ENCODE results near the gene CHL1.

- TF ChIP-seq, protein P1, sequence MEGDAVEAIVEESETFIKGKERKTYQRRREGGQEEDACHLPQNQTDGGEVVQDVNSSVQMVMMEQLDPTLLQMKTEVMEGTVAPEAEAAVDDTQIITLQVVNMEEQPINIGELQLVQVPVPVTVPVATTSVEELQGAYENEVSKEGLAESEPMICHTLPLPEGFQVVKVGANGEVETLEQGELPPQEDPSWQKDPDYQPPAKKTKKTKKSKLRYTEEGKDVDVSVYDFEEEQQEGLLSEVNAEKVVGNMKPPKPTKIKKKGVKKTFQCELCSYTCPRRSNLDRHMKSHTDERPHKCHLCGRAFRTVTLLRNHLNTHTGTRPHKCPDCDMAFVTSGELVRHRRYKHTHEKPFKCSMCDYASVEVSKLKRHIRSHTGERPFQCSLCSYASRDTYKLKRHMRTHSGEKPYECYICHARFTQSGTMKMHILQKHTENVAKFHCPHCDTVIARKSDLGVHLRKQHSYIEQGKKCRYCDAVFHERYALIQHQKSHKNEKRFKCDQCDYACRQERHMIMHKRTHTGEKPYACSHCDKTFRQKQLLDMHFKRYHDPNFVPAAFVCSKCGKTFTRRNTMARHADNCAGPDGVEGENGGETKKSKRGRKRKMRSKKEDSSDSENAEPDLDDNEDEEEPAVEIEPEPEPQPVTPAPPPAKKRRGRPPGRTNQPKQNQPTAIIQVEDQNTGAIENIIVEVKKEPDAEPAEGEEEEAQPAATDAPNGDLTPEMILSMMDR (IDR thresholded peaks at IDR 0.05): no peak
- no peak for TF ChIP-seq POLR2A (IDR thresholded peaks at IDR 0.05)
- TF ChIP-seq POLR2AphosphoS5 (IDR thresholded peaks at IDR 0.05): no peak
- no peak for TF ChIP-seq EP300 (IDR thresholded peaks at IDR 0.05)
Measured at GRCh38 chr3:452221-452620, 255.7 kb downstream of the CHL1 start.

Data from gastroesophageal sphincter (tissue), 3 donors.